Fibroblast of lung (primary cell): ENCODE data around the gene KRTAP5-11. TPM values are rescaled to one million over a fixed set of nuclear protein-coding genes. Genes with fewer than 3 reads are reported as not detected.
"Not testable (repeated sequence)": the region's sequence is repeated elsewhere in the genome, so short reads cannot be mapped to it uniquely, and the experiment has no call there.

Experiments
- DNase-seq, 2 donors: peaks; one replicate each; pipeline versions ENCODE4 v3.0.0 to v3.0.0-alpha.2; 2010; ENCODE audit warnings: low read depth in 2 of 2
- H2AFZ ChIP-seq: 2 replicates; pipeline ENCODE4 v1.5.1; 2012; ENCODE audit warnings: low read length, control low read depth, inconsistent platforms
- H3K27ac ChIP-seq: 2 replicates; pipeline ENCODE4 v1.5.1; 2011; ENCODE audit warnings: low read length, control low read depth; ENCODE audit not compliant: insufficient read depth
- H3K27me3 ChIP-seq: 2 replicates; pipeline ENCODE4 v1.5.1; 2011; ENCODE audit warnings: mild to moderate bottlenecking, low read length; ENCODE audit not compliant: control insufficient read depth, insufficient read depth
- H3K36me3 ChIP-seq: 2 replicates; pipeline ENCODE4 v1.5.1; 2011; ENCODE audit warnings: low read length; ENCODE audit not compliant: control insufficient read depth, insufficient read depth
- H3K4me1 ChIP-seq: 2 replicates; pipeline ENCODE4 v1.5.1; 2011; ENCODE audit warnings: low read length; ENCODE audit not compliant: control insufficient read depth, insufficient read depth; ENCODE audit errors: extremely low read depth
- H3K4me2 ChIP-seq: 2 replicates; pipeline ENCODE4 v1.5.1; 2011; ENCODE audit warnings: low read length, control low read depth; ENCODE audit not compliant: insufficient read depth; ENCODE audit errors: extremely low read depth
- H3K4me3 ChIP-seq, 4 experiments: fragments of 200-600 bp in 1 of 4; sonication (generic) in 1 of 4; replicated peaks in 1 of 4; 2 replicates each; pipeline ENCODE4 v1.5.1; 2011 to 2016; ENCODE audit warnings: low read length in 4 of 4, low read depth in 3 of 4, mild to moderate bottlenecking in 3 of 4, control low read depth in 2 of 4, inconsistent platforms in 1 of 4, mixed read lengths in 1 of 4; ENCODE audit not compliant: insufficient read depth in 1 of 4; ENCODE audit errors: control extremely low read depth in 1 of 4
- H3K79me2 ChIP-seq: 2 replicates; pipeline ENCODE4 v1.5.1; 2012; ENCODE audit warnings: mild to moderate bottlenecking, low read length, inconsistent platforms; ENCODE audit not compliant: control insufficient read depth, insufficient read depth
- H3K9ac ChIP-seq: 2 replicates; pipeline ENCODE4 v1.5.1; 2011; ENCODE audit warnings: mild to moderate bottlenecking, low read length, control low read depth; ENCODE audit not compliant: insufficient read depth
- H3K9me3 ChIP-seq: 2 replicates; pipeline ENCODE4 v1.5.1; 2012; ENCODE audit warnings: low read depth, low read length; ENCODE audit not compliant: control insufficient read depth, insufficient read depth
- H4K20me1 ChIP-seq: 2 replicates; pipeline ENCODE4 v1.5.1; 2011; ENCODE audit warnings: low read length; ENCODE audit not compliant: control insufficient read depth, insufficient read depth; ENCODE audit errors: extremely low read depth
- EZH2 ChIP-seq: IDR thresholded peaks from 2 replicates; pipeline ENCODE4 v1.5.1; 2012; ENCODE audit warnings: low read length, control low read depth, mild to moderate bottlenecking; ENCODE audit errors: missing control alignments
- polyA minus RNA-seq: library from RNA; depleted of rRNA, polyadenylated mRNA; stranded (reverse); fragments of >200 nt; gene quantifications from 2 replicates; pipeline ENCODE4 v1.2.3, GENCODE V29; 2011; ENCODE audit warnings: low replicate concordance
- polyA plus RNA-seq, 2 donors: library from polyadenylated mRNA; depleted of rRNA in 1 of 2; stranded (reverse) in 1 of 2; unstranded in 1 of 2; fragments of >200 nt; gene quantifications; 2 replicates each; pipeline ENCODE4 v1.2.1, GENCODE V29; 2011 to 2012; ENCODE audit warnings: missing spikeins in 1 of 2
- total RNA-seq: library from RNA; depleted of rRNA; stranded (reverse); fragments of >200 nt; gene quantifications from 2 replicates; pipeline ENCODE4 v1.2.1, GENCODE V29; 2014
- TF ChIP-seq, protein P1 (sequence below), 2 donors: IDR thresholded peaks in 1 of 2; conservative IDR thresholded peaks in 1 of 2; 1 replicate in 1 of 2; 2 replicates in 1 of 2; pipeline ENCODE4 v1.5.1; 2011 to 2012; ENCODE audit warnings: low read length in 2 of 2, control low read depth in 1 of 2, inconsistent platforms in 1 of 2, low read depth in 1 of 2, mild to moderate bottlenecking in 1 of 2

KRTAP5-11 gene, protein sequence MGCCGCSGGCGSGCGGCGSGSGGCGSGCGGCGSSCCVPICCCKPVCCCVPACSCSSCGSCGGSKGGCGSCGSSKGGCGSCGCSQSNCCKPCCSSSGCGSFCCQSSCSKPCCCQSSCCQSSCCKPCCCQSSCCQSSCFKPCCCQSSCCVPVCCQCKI
- total RNA-seq (not detected in 2 replicates), polyA plus RNA-seq (not detected in 2 replicates), polyA minus RNA-seq (not detected in 2 replicates)
- not detected in 2 replicates for polyA plus RNA-seq (2012)

DNA sequence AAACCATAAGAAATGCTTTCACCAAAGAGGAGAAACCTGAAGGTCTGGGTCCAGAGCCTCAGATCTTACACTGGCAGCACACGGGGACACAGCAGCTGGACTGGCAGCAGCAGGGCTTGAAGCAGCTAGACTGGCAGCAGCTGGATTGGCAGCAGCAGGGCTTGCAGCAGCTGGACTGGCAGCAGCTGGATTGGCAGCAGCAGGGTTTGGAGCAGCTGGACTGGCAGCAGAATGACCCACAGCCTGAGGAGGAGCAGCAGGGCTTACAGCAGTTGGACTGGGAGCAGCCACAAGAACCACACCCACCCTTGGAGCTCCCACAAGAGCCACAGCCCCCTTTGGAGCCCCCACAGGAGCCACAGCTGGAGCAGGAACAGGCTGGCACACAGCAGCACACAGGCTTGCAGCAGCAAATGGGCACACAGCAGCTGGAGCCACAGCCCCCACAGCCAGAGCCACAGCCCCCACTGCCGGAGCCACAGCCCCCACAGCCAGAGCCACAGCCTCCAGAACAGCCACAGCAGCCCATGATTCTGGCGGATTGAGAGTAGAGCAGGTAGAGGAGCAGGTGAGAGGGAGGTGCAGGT lies at the start of gene KRTAP5-11:
TSS of gene KRTAP5-11 (minus strand) at position 567 of the 587 bp plus-strand sequence. CDS start at position 529, 38 bp downstream.
- no peaks in the 10 kb centered on the region for H4K20me1 ChIP-seq

DNA sequence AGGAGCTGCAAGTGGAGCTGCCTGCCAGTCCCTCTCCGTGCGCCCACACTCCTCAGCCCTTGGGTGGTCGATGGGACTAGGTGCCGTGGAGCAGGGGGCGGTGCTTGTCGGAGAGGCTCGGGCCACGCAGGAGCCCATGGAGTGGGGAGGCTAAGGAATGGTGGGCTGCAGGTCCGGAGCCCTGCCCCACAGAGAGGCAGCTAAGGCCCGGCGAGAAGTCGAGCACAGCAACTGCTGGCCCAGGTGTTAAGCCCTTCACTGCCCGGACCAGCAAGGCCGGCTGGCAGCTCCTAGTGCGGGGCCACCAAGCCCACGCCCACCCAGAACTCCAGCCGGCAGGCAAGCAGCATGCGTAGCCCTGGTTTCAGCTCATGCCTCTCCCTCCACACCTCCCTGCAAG lies 48.9 kb upstream of the KRTAP5-11 start:
- H3K9me3 ChIP-seq, H3K9ac ChIP-seq, H3K79me2 ChIP-seq, H3K27me3 ChIP-seq, H3K4me1 ChIP-seq, H3K36me3 ChIP-seq, H2AFZ ChIP-seq, H4K20me1 ChIP-seq, H3K4me2 ChIP-seq, H3K27ac ChIP-seq, H3K4me3 ChIP-seq, DNase-seq: not testable (repeated sequence)

More for the DNA sequence above, at the start of gene KRTAP5-11:
- Histone ChIP-seq H3K9ac (no peak within 1 kb of the TSS), H3K4me2 (no peak within 1 kb of the TSS), H3K36me3 (no peaks in the 10 kb centered on the region), H2AFZ (no peak within 1 kb of the TSS), H3K79me2 (no peaks in the 10 kb centered on the region), H3K4me3 (no peak within 1 kb of the TSS), H3K4me1 (no peaks in the 10 kb centered on the region), H3K27ac (no peak within 1 kb of the TSS), H3K27me3 (no peaks in the 10 kb centered on the region), H3K9me3 (no peaks in the 10 kb centered on the region)
- no peak for DNase-seq
- TF ChIP-seq EZH2 = no peak
- TF ChIP-seq, protein P1, sequence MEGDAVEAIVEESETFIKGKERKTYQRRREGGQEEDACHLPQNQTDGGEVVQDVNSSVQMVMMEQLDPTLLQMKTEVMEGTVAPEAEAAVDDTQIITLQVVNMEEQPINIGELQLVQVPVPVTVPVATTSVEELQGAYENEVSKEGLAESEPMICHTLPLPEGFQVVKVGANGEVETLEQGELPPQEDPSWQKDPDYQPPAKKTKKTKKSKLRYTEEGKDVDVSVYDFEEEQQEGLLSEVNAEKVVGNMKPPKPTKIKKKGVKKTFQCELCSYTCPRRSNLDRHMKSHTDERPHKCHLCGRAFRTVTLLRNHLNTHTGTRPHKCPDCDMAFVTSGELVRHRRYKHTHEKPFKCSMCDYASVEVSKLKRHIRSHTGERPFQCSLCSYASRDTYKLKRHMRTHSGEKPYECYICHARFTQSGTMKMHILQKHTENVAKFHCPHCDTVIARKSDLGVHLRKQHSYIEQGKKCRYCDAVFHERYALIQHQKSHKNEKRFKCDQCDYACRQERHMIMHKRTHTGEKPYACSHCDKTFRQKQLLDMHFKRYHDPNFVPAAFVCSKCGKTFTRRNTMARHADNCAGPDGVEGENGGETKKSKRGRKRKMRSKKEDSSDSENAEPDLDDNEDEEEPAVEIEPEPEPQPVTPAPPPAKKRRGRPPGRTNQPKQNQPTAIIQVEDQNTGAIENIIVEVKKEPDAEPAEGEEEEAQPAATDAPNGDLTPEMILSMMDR (conservative IDR thresholded peaks at IDR 0.05 in 1 of 2, IDR thresholded peaks at IDR 0.05 in 1 of 2; ENCODE audit: low read depth in 1 of 2, low read length in 2 of 2) = no peak

DNA sequence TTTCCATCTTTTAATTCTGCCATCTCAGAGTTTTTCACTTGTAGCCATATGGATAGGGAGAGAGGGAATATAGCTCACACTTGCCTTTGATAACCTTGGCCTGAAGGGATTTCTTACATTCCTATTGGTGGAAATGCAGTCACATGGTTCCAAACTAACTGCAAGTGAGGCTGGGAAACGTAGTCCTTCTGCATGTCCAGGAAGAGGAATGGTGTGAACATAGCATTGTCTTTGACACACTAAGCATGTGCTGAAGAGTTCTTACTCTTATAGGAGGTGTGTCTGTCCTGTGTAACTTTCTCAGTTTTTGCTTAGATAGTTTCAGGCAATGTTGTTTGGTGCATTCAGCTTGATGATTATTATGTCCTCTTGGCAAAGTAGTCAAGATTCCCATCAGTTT lies 47.4 kb upstream of the KRTAP5-11 start:
- H3K9ac ChIP-seq, H3K4me1 ChIP-seq, H3K9me3 ChIP-seq, DNase-seq, H2AFZ ChIP-seq, H3K36me3 ChIP-seq, H3K79me2 ChIP-seq, H4K20me1 ChIP-seq, H3K4me3 ChIP-seq, H3K27ac ChIP-seq, H3K4me2 ChIP-seq, H3K27me3 ChIP-seq: not testable (repeated sequence)

DNA sequence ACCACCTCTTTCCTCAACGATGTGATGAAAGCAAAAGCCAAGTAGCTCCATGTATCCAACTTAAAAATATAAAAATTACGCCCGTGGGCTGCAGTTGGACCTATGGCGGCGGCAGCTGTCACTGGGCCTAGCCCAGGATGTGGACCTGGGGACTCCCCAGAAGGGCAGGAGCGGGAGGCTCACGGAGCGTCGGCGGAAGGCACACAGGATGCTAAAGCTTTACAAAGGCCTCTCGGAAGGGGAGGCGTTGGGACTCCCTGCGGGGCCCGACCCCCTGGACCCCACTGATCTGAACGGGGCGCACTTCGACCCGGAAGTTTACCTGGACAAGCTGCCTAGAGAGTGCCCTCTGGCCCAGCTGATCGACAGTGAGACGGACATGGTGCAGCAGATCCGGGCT lies 46.3 kb upstream of the KRTAP5-11 start:
- not testable (repeated sequence) for H3K27ac ChIP-seq, H4K20me1 ChIP-seq, H2AFZ ChIP-seq, DNase-seq, H3K9ac ChIP-seq, H3K27me3 ChIP-seq, H3K4me2 ChIP-seq, H3K4me3 ChIP-seq, H3K9me3 ChIP-seq, H3K79me2 ChIP-seq, H3K4me1 ChIP-seq, H3K36me3 ChIP-seq

DNA sequence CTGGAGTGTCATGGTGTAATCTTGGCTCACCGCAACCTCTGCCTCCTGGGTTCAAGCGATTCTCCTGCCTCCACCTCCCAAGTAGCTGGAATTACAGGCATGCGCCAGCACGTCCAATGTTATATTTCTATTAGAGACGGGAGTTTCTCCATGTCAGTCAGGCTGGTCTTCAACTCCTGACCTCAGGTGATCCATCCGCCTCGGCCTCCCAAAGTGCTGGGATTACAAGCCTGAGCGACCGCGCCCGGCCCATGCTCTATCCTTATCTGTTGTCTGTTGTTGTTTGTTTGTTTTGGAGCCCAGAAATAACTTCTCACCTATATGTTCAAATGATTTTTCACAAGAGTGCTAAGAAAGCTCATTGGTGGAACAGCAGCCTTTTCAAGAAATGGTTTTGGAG lies 40.6 kb upstream of the KRTAP5-11 start:
- not testable (repeated sequence) for H3K9ac ChIP-seq

DNA sequence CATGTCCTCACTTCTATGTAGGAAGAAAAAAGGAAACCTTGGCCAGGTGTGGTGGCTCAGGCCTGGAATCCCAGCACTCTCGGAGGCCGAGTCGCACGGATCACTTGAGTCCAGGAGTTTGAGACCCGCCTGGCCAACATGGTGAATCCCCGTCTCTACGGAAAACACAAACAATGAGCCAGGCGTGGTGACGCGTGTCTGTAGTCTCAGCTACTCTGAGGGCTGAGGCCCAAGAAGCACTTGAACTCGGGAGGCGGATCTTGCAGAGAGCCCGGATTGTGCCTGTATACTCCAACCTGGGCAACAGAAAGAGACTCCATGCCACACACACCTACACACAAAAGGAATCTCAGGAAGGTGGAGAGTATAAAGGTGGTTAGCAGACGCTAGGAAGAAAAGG lies 39.9 kb upstream of the KRTAP5-11 start:
- not testable (repeated sequence) for H3K27ac ChIP-seq, H2AFZ ChIP-seq, H4K20me1 ChIP-seq, DNase-seq, H3K79me2 ChIP-seq, H3K36me3 ChIP-seq, H3K4me2 ChIP-seq, H3K9me3 ChIP-seq, H3K4me3 ChIP-seq, H3K9ac ChIP-seq, H3K4me1 ChIP-seq, H3K27me3 ChIP-seq

More for the DNA sequence above, 40.6 kb upstream of the KRTAP5-11 start:
- not testable (repeated sequence) for H3K27ac ChIP-seq, H4K20me1 ChIP-seq, H3K4me3 ChIP-seq, H3K9me3 ChIP-seq, DNase-seq, H3K27me3 ChIP-seq, H3K36me3 ChIP-seq, H3K4me2 ChIP-seq, H3K4me1 ChIP-seq, H3K79me2 ChIP-seq, H2AFZ ChIP-seq
